Measurements from ENCODE around the gene CARNS1. TPM values are rescaled to one million over a fixed set of nuclear protein-coding genes. Genes with fewer than 3 reads are reported as not detected.

The CARNS1 gene
- total RNA-seq, 2 experiments from 2014 or later, result 9.9 to 10.0 TPM

DNA sequence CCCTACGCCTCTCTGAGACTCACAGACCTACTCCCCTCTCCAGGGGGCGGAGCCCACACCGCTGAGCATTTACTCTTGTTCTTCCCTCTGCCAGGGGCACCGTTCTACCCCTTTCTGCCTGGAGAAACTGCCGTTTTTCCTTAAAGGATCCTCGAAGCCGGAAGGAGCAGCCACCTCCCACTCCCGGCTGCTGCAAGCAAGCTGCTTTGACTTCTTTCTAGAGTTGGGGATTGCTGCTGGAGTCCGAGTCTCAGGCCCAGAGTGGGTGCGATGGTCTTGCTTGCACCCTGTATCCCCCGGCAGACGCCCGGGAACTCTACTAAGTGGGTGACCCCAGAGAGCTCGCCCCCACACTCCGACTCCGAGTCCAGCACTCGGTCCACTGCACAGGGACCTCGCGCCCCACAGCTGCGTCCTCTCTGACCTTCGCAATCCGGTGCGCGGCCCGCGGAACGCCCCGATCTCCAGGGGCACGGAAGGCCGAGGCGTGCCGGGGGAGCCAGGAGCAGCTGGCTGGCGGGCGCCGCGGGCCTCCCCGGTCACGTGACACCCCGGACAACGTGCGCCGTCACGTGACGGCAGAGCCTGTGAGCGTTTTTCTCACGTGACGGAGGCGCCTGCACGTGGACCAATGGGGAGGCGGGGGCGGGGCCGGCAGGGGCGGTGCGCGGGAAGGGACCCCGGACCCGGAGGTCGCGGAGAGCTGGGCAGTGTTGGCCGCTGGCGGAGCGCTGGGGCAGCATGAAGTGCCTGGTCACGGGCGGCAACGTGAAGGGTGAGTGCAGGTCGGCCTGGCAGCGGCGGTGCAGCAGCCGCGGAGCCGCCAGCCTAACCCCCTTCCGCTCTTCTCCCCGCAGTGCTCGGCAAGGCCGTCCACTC is 23.9 kb upstream of the CARNS1 start, which contains the start of gene RAD9A:
RAD9A (plus strand) TSS at position 683 of the 879 bp plus-strand sequence; CDS start at position 742, 59 bp downstream.
- H3K4me3 Mint-ChIP-seq, result peak within 1 kb of the TSS; percentile 88
- ChIA-PET POLR2A (interaction anchor here (0.7 to 3.0 kb wide), 24 partner anchors 9 to 152 kb away, joined by 3 to 61 read pairs (median 4); partner anchors contain the start of genes AIP, ANKRD13D, CARNS1 and PITPNM1), CTCF (interaction anchor here (0.7 to 2.7 kb wide), 10 partner anchors 9 to 114 kb away, joined by 3 to 16 read pairs (median 4); partner anchors contain the start of genes PITPNM1, POLD4, PPP1CA and TMEM134)
- Histone ChIP-seq H3K27me3 (ENCODE audit: control insufficient read depth in 1 of 2, insufficient read depth in 2 of 2, low read length in 2 of 2) (no peaks in the 10 kb centered on the region), H3K27ac (ENCODE audit: low read depth in 1 of 2, low read length in 2 of 2) (peak within 1 kb of the TSS; percentile 55 to 77), H3K4me1 (ENCODE audit: insufficient read depth, low read length) (peaks cover 42% of the 10 kb centered on the region), H3K4me3 (ENCODE audit: low read length) (peak within 1 kb of the TSS; percentile 90), H3K36me3 (ENCODE audit: insufficient read depth, low read length) (peaks cover 21% of the 10 kb centered on the region), H3K9me3 (ENCODE audit: control insufficient read depth in 1 of 2, insufficient read depth in 1 of 2, low read length in 2 of 2) (no peaks in the 10 kb centered on the region)
- peaks cover 38% of the 10 kb centered on the region for H3K4me1 Mint-ChIP-seq (ENCODE audit: low read depth)
- peaks cover 6% of the 10 kb centered on the region for H3K36me3 Mint-ChIP-seq (ENCODE audit: low read depth)
- DNase-seq (peak; percentile 82 to 97 (median 90)), ATAC-seq (ENCODE audit: poor library complexity) (peak; percentile 83)
- no peaks in the 10 kb centered on the region for H3K9me3 Mint-ChIP-seq
- H3K27ac Mint-ChIP-seq, result peak within 1 kb of the TSS; percentile 76
- intact Hi-C loops (cut with DNase I, micrococcal nuclease), result loop anchor here (1.0 to 10.0 kb wide), 3 partner anchors 37 to 213 kb away; partner anchors contain the start of genes TMEM134 (in 2 of the 2), NDUFV1 (in 1 of the 2) and RPS6KB2 (in 1 of the 2)
- no peaks in the 10 kb centered on the region for H3K27me3 Mint-ChIP-seq
- TF ChIP-seq CTCF (IDR thresholded peaks at IDR 0.05), result no peak

DNA sequence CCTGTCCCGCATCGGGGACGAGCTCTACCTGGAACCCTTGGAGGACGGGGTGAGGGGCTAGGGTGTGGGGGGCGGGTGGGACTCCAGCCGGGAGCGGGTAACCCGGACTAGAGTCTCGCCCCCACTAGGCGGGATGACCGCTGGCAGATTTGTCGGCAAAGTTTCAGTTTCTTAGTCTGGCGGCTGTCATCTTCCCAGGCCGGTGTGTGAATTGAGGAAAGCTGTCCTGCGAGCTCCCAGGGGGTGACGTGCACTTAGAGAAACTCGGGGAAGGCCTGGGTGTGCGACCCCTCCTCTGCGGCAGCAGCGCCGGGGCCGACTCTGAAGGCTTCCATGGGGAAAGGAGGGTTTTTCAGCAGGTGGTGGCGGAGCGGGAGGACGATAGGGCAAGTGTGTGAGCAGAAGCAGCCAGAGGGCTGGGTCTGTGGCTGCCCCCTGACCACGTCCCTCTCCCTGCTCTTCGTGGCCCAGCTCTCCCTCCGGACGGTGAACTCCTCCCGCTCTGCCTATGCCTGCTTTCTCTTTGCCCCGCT is 23.2 kb upstream of the CARNS1 start:
- CTCF ChIA-PET, result interaction anchor here (0.7 to 2.7 kb wide), 8 partner anchors 9 to 77 kb away, joined by 3 to 16 read pairs (median 6); partner anchors contain the start of genes POLD4, PPP1CA and TMEM134
- no peak for TF ChIP-seq CTCF (IDR thresholded peaks at IDR 0.05)
- intact Hi-C loops (cut with DNase I, micrococcal nuclease), result loop anchor here (1.0 to 10.0 kb wide), 2 partner anchors 77 to 213 kb away; partner anchors contain the start of genes NDUFV1 (in 1 of the 2) and TMEM134 (in 1 of the 2)

GRCh38 chr11:67393437-67393836 is 22.0 kb upstream of the CARNS1 start:
- ATAC-seq (ENCODE audit: poor library complexity) (no peak), DNase-seq (no peak)
- peaks cover 53% of the 10 kb centered on the region for H3K4me1 Mint-ChIP-seq (ENCODE audit: low read depth)
- Histone ChIP-seq H3K4me3 (ENCODE audit: low read length) (no peak overlapping the region), H3K36me3 (ENCODE audit: insufficient read depth, low read length) (peaks cover 36% of the 10 kb centered on the region), H3K9me3 (ENCODE audit: control insufficient read depth in 1 of 2, insufficient read depth in 1 of 2, low read length in 2 of 2) (peaks cover 0 to 1% of the 10 kb centered on the region in 2 experiments), H3K27me3 (ENCODE audit: control insufficient read depth in 1 of 2, insufficient read depth in 2 of 2, low read length in 2 of 2) (peaks cover 0 to under 1% of the 10 kb centered on the region in 2 experiments), H3K27ac (ENCODE audit: low read depth in 1 of 2, low read length in 2 of 2) (no peak overlapping the region), H3K4me1 (ENCODE audit: insufficient read depth, low read length) (peaks cover 61% of the 10 kb centered on the region)
- intact Hi-C loops (cut with DNase I, micrococcal nuclease), result loop anchor here in 1 of 2 experiments (10.0 kb wide), 1 partner anchor 211 kb away; the partner anchor contains the start of gene NDUFV1
- H3K36me3 Mint-ChIP-seq (ENCODE audit: low read depth), result peaks cover 24% of the 10 kb centered on the region
- H3K9me3 Mint-ChIP-seq, result no peaks in the 10 kb centered on the region
- TF ChIP-seq CTCF (IDR thresholded peaks at IDR 0.05), result no peak
- POLR2A ChIA-PET, result interaction anchor here (0.6 to 3.0 kb wide), 3 partner anchors 10 to 56 kb away, joined by 3 to 61 read pairs (median 29); partner anchors contain the start of genes POLD4, PPP1CA and TBC1D10C
- no peaks in the 10 kb centered on the region for H3K27me3 Mint-ChIP-seq
- H3K27ac Mint-ChIP-seq, result no peak overlapping the region
- CTCF ChIA-PET, result interaction anchor here (1.3 kb wide), 1 partner anchor 8 kb away, joined by 4 read pairs; the partner anchor contains the start of gene PPP1CA
- H3K4me3 Mint-ChIP-seq, result peak overlapping the region; percentile 81

More for the DNA sequence above, 23.2 kb upstream of the CARNS1 start:
- H3K4me1 ChIP-seq (ENCODE audit: insufficient read depth, low read length), result peaks cover 49% of the 10 kb centered on the region
- ATAC-seq (ENCODE audit: poor library complexity) (no peak), DNase-seq (no peak)
- POLR2A ChIA-PET, result interaction anchor here (0.7 to 3.0 kb wide), 20 partner anchors 11 to 153 kb away, joined by 3 to 61 read pairs (median 6); partner anchors contain the start of genes AIP, ANKRD13D, CARNS1 and PITPNM1
- Mint-ChIP-seq H3K36me3 (ENCODE audit: low read depth) (peaks cover 13% of the 10 kb centered on the region), H3K27me3 (no peaks in the 10 kb centered on the region), H3K4me1 (ENCODE audit: low read depth) (peaks cover 45% of the 10 kb centered on the region), H3K9me3 (no peaks in the 10 kb centered on the region), H3K4me3 (peak overlapping the region; percentile 88), H3K27ac (peak overlapping the region; percentile 51)
- H3K9me3 ChIP-seq (ENCODE audit: control insufficient read depth in 1 of 2, insufficient read depth in 1 of 2, low read length in 2 of 2), result no peaks in the 10 kb centered on the region
- peak overlapping the region; percentile 5 to 77 for H3K27ac ChIP-seq (ENCODE audit: low read depth in 1 of 2, low read length in 2 of 2)
- peak overlapping the region; percentile 90 for H3K4me3 ChIP-seq (ENCODE audit: low read length)
- no peaks in the 10 kb centered on the region for H3K27me3 ChIP-seq (ENCODE audit: control insufficient read depth in 1 of 2, insufficient read depth in 2 of 2, low read length in 2 of 2)
- peaks cover 24% of the 10 kb centered on the region for H3K36me3 ChIP-seq (ENCODE audit: insufficient read depth, low read length)
